WTC11 (cell line): Measurements from ENCODE around the gene TSPO2.

Source experiments
- MYBL2 ChIP-seq: sonication (generic); formaldehyde crosslinking; IDR thresholded peaks from 2 replicates; pipeline ENCODE4 v1.8.1; 2023; ENCODE audit warnings: mild to moderate bottlenecking, moderate library complexity, missing genetic modification reagents
- ZNF263 ChIP-seq: sonication (generic); formaldehyde crosslinking; IDR thresholded peaks from 2 replicates; pipeline ENCODE4 v1.8.1; 2022; ENCODE audit warnings: low read depth, mild to moderate bottlenecking, moderate library complexity, missing genetic modification reagents

DNA sequence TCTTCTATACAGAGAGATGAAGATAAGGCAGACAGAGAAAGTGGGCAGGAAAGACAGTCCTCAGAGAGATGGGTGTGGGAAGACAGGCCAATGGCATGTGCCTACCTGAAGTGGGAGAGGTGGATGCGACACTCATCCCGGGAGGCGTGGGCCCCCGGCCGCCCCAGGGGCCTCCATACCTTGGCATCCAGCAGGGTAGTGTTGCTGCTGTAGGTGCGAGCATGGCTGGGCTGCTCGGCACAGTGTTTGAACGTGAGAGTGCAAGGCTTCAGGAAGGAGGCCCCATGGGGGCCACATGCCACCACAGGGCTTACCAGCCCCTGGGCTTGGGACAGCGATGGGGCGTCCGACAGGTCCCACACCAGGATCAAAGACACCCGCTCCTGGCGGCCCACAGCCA is 8.5 kb upstream of the TSPO2 start:
- TF ChIP-seq ZNF263 (CRISPR knock-in tag) (no peak), MYBL2 (CRISPR knock-in tag) (no peak)
